ENCODE results near the gene TENT4A.

DNA sequence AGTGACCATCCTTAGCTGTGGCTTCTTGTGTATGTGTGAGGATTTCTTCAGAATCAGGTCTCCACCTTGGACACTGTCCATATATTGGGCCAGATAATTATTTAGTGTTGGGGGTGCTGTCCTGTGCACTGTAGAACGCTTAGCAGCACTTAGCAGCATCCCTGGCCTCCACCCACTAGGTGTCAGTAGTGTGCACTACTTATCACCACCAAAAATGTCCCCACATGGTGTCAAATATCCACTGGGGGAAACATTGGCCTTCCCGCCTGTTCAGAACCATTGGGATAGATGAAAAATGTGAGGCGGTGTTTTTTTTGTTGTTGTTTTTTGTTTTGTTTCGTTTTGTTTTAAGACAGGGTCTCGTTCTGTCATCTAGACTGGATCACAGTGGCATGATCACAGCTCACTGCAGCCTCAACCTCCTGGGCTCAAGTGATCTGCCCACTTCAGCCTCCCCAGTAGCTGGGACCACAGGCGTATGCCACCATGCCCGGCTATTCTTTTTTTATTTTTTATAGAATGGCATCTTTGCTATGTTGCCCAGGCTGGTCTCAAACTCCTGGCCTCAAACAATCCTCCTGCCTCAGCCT is 67.7 kb downstream of the TENT4A start:
- no peak for TF ChIP-seq POLR2A (IDR thresholded peaks at IDR 0.05; ENCODE audit: low read length)
- TF ChIP-seq GATA1 (IDR thresholded peaks at IDR 0.05; ENCODE audit: low read depth, low read length): no peak
